Measurements from ENCODE around the gene CSTPP1. TPM values are rescaled to one million over a fixed set of nuclear protein-coding genes. Genes with fewer than 3 reads are reported as not detected.

CSTPP1 gene
- total and polyA plus RNA-seq, 2 donors (not counting 1 experiment from before 2014, with no cell fraction given), result 11.5 to 29.0 TPM

GRCh38 chr11:47164321-47164720 is 227.8 kb downstream of the CSTPP1 start:
- H3K9me3 Mint-ChIP-seq (ENCODE audit: insufficient read depth), result no peaks in the 10 kb centered on the region
- no peaks in the 10 kb centered on the region for H3K9me3 ChIP-seq (ENCODE audit: control extremely low read depth in 1 of 3, control insufficient read depth in 2 of 3, insufficient read depth in 1 of 3, low read length in 2 of 3)
- DNase-seq (peak; percentile 5), ATAC-seq (ENCODE audit: low read depth) (no peak)
- H3K4me3 ChIP-seq (ENCODE audit: control extremely low read depth in 1 of 5, extremely low read depth in 1 of 5, insufficient read depth in 1 of 5, low read depth in 2 of 5, low read length in 4 of 5), result no peak overlapping the region
- H4K20me1 ChIP-seq (ENCODE audit: control insufficient read depth, insufficient read depth, low read length, poor library complexity, severe bottlenecking), result peaks cover 60% of the 10 kb centered on the region
- CTCF ChIA-PET, result interaction anchor here (3.1 kb wide), 1 partner anchor 11 kb away, joined by 33 read pairs; no protein-coding TSS in a partner anchor
- intact Hi-C loops (cut with micrococcal nuclease), result no loop called here
- H3K79me2 ChIP-seq (ENCODE audit: control insufficient read depth, insufficient read depth, low read length), result peaks cover 26% of the 10 kb centered on the region
- no peak overlapping the region for H3K27ac ChIP-seq (ENCODE audit: low read length in 2 of 2)
- H3K27me3 Mint-ChIP-seq, result no peaks in the 10 kb centered on the region
- no peak overlapping the region for H3K27ac Mint-ChIP-seq
- H2AFZ ChIP-seq (ENCODE audit: insufficient read depth, low read depth, low read length, poor library complexity, severe bottlenecking), result no peak overlapping the region
- POLR2A ChIA-PET, result no interaction called here
- no peak overlapping the region for H3K4me3 Mint-ChIP-seq
- H3K4me1 ChIP-seq (ENCODE audit: control insufficient read depth in 2 of 2, insufficient read depth in 2 of 2, low read length in 2 of 2), result peaks cover 0 to 2% of the 10 kb centered on the region in 2 donors
- no peaks in the 10 kb centered on the region for H3K27me3 ChIP-seq (replicated peaks in 1 of 4; ENCODE audit: control extremely low read depth in 1 of 4, control insufficient read depth in 3 of 4, insufficient read depth in 4 of 4, low read length in 3 of 4)
- no peak for TF ChIP-seq EZH2 (IDR thresholded peaks at IDR 0.05; ENCODE audit: borderline replicate concordance, insufficient read depth, low read depth, low read length, poor library complexity, severe bottlenecking)
- TF ChIP-seq CTCF (IDR thresholded peaks at IDR 0.05), result no peak
- no peak overlapping the region for H3K9ac ChIP-seq (ENCODE audit: low read length)
- peaks cover 0 to 66% of the 10 kb centered on the region in 2 experiments for H3K36me3 ChIP-seq (replicated peaks in 1 of 2; ENCODE audit: control extremely low read depth in 1 of 2, control insufficient read depth in 1 of 2, extremely low read depth in 1 of 2, insufficient read depth in 2 of 2, low read length in 1 of 2)
- H3K4me1 Mint-ChIP-seq, result peaks cover 1% of the 10 kb centered on the region
- 96% methylated on average over 4 of the region's 4 CpGs for WGBS (ENCODE audit: insufficient coverage)
- H3K4me2 ChIP-seq (replicated peaks; ENCODE audit: low read depth, low read length, poor library complexity, severe bottlenecking), result no peak overlapping the region

GRCh38 chr11:47165253-47165840 is 228.8 kb downstream of the CSTPP1 start:
- Mint-ChIP-seq H3K27me3 (no peaks in the 10 kb centered on the region), H3K4me3 (no peak overlapping the region), H3K4me1 (peaks cover 1% of the 10 kb centered on the region), H3K27ac (peak overlapping the region; percentile 2), H3K9me3 (ENCODE audit: insufficient read depth) (no peaks in the 10 kb centered on the region)
- TF ChIP-seq EZH2 (IDR thresholded peaks at IDR 0.05; ENCODE audit: borderline replicate concordance, insufficient read depth, low read depth, low read length, poor library complexity, severe bottlenecking) (no peak), CTCF (IDR thresholded peaks at IDR 0.05) (no peak)
- H3K4me1 ChIP-seq (ENCODE audit: control insufficient read depth in 2 of 2, insufficient read depth in 2 of 2, low read length in 2 of 2), result peaks cover 0 to 2% of the 10 kb centered on the region in 2 donors
- intact Hi-C loops (cut with micrococcal nuclease), result no loop called here
- H3K27ac ChIP-seq (ENCODE audit: low read length in 2 of 2), result no peak overlapping the region
- peaks cover 33% of the 10 kb centered on the region for H3K79me2 ChIP-seq (ENCODE audit: control insufficient read depth, insufficient read depth, low read length)
- ChIA-PET CTCF (interaction anchor here (0.7 to 1.6 kb wide), 2 partner anchors 12 to 64 kb away, joined by 3 to 5 read pairs; no protein-coding TSS in a partner anchor), POLR2A (no interaction called here)
- no peaks in the 10 kb centered on the region for H3K27me3 ChIP-seq (replicated peaks in 1 of 4; ENCODE audit: control extremely low read depth in 1 of 4, control insufficient read depth in 3 of 4, insufficient read depth in 4 of 4, low read length in 3 of 4)
- no peak overlapping the region for H3K4me2 ChIP-seq (replicated peaks; ENCODE audit: low read depth, low read length, poor library complexity, severe bottlenecking)
- no peak overlapping the region for H3K4me3 ChIP-seq (ENCODE audit: control extremely low read depth in 1 of 5, extremely low read depth in 1 of 5, insufficient read depth in 1 of 5, low read depth in 2 of 5, low read length in 4 of 5)
- peaks cover 0 to 72% of the 10 kb centered on the region in 2 experiments for H3K36me3 ChIP-seq (replicated peaks in 1 of 2; ENCODE audit: control extremely low read depth in 1 of 2, control insufficient read depth in 1 of 2, extremely low read depth in 1 of 2, insufficient read depth in 2 of 2, low read length in 1 of 2)
- WGBS (ENCODE audit: insufficient coverage), result 96% methylated on average over 13 of the region's 16 CpGs
- H3K9ac ChIP-seq (ENCODE audit: low read length), result no peak overlapping the region
- no peak for ATAC-seq (ENCODE audit: low read depth)
- peaks cover 67% of the 10 kb centered on the region for H4K20me1 ChIP-seq (ENCODE audit: control insufficient read depth, insufficient read depth, low read length, poor library complexity, severe bottlenecking)
- no peaks in the 10 kb centered on the region for H3K9me3 ChIP-seq (ENCODE audit: control extremely low read depth in 1 of 3, control insufficient read depth in 2 of 3, insufficient read depth in 1 of 3, low read length in 2 of 3)
- no peak for DNase-seq
- no peak overlapping the region for H2AFZ ChIP-seq (ENCODE audit: insufficient read depth, low read depth, low read length, poor library complexity, severe bottlenecking)
